K562 (cell line): ENCODE measurements around the gene TTLL9. TPM values are rescaled to one million over a fixed set of nuclear protein-coding genes. Genes with fewer than 3 reads are reported as not detected.

ENCODE experiments used
- BHLHE40 ChIP-seq: IDR thresholded peaks from 2 replicates; pipeline ENCODE4 v1.6.1; 2011; ENCODE audit warnings: low read length, improper control_type of control experiment
- CXXC5 ChIP-seq: fragments of 250-450 bp; sonication (Bioruptor Pico); IDR thresholded peaks from 2 replicates; pipeline ENCODE4 v1.8.0; 2022; ENCODE audit warnings: inconsistent platforms, mild to moderate bottlenecking, moderate library complexity
- HMG20A ChIP-seq: fragments of 450-650 bp; formaldehyde crosslinking; conservative IDR thresholded peaks from 2 replicates; pipeline ENCODE4 v1.4.0; 2020; ENCODE audit warnings: mild to moderate bottlenecking, mixed read lengths
- HNRNPL ChIP-seq: fragments of 200-400 bp; formaldehyde crosslinking; IDR thresholded peaks from 2 replicates; pipeline ENCODE4 v1.6.1; 2017; ENCODE audit warnings: low read depth, mild to moderate bottlenecking, low read length
- LCOR ChIP-seq: sonication (generic); formaldehyde crosslinking; IDR thresholded peaks from 2 replicates; pipeline ENCODE4 v1.8.0; 2022; ENCODE audit warnings: mild to moderate bottlenecking, missing genetic modification reagents
- NCOA6 ChIP-seq: fragments of 450-650 bp; IDR thresholded peaks from 2 replicates; pipeline ENCODE4 v1.6.1; 2017; ENCODE audit warnings: mild to moderate bottlenecking
- PBX2 ChIP-seq, 2 experiments: IDR thresholded peaks in 1 of 2; conservative IDR thresholded peaks in 1 of 2; 2 replicates each; pipeline ENCODE4 v1.6.1; 2016; ENCODE audit warnings: low read depth in 2 of 2, mild to moderate bottlenecking in 1 of 2, missing compliant biosample characterization in 1 of 2, missing genetic modification characterization in 1 of 2, moderate library complexity in 1 of 2
- PRDM10 ChIP-seq: fragments of 450-650 bp; IDR thresholded peaks from 2 replicates; pipeline ENCODE4 v1.6.1; 2018; ENCODE audit not compliant: partially characterized antibody
- SNAPC5 ChIP-seq: fragments of 250-450 bp; sonication (Bioruptor Pico); IDR thresholded peaks from 2 replicates; pipeline ENCODE4 v1.8.0; 2021; ENCODE audit warnings: moderate library complexity, mild to moderate bottlenecking, inconsistent platforms
- TAF1 ChIP-seq: IDR thresholded peaks from 2 replicates; pipeline ENCODE4 v1.6.1; 2011; ENCODE audit warnings: mild to moderate bottlenecking, low read length, moderate library complexity; ENCODE audit not compliant: insufficient read depth, control insufficient read depth, severe bottlenecking; ENCODE audit errors: extremely low read depth
- TCF15 ChIP-seq: fragments of 250-450 bp; sonication (Bioruptor Pico); IDR thresholded peaks from 2 replicates; pipeline ENCODE4 v1.8.0; 2022; ENCODE audit warnings: moderate library complexity, mild to moderate bottlenecking, inconsistent platforms
- TCF3 ChIP-seq: sonication (generic); formaldehyde crosslinking; IDR thresholded peaks from 2 replicates; pipeline ENCODE4 v1.4.0; 2020; ENCODE audit warnings: mild to moderate bottlenecking, missing genetic modification reagents
- ZHX1 ChIP-seq: fragments of 150-350 bp; conservative IDR thresholded peaks from 2 replicates; pipeline ENCODE4 v1.6.1; 2014; ENCODE audit warnings: low read length
- ZNF347 ChIP-seq: fragments of 450-650 bp; formaldehyde crosslinking; IDR thresholded peaks from 2 replicates; pipeline ENCODE4 v1.4.0; 2020; ENCODE audit warnings: low read depth, mild to moderate bottlenecking, moderate library complexity
- ZNF395 ChIP-seq: fragments of 200-800 bp; sonication (Bioruptor generic); IDR thresholded peaks from 2 replicates; pipeline ENCODE4 v1.6.1; 2017; ENCODE audit warnings: missing genetic modification characterization, missing compliant biosample characterization
- polyA plus RNA-seq, 8 experiments: library from polyadenylated mRNA; depleted of rRNA in 4 of 8; stranded (reverse) in 5 of 8; unstranded in 3 of 8; fragments of >200 nt; fragmentation: Nextera tagmentation in 2 of 8; fragmentation: Illumina TruSeq in 1 of 8; extraction: Ambion mirVana in 2 of 8; extraction: Trizol in 1 of 8; gene quantifications; 2 replicates each; pipeline versions ENCODE4 v1.2.1 to v1.2.3, GENCODE V29; 2011 to 2014; ENCODE audit warnings: inconsistent platforms in 1 of 8, missing spikeins in 1 of 8
- total RNA-seq, 7 experiments: library from RNA; depleted of rRNA in 6 of 7; stranded (reverse); fragments of >200 nt in 6 of 7; fragmentation: Illumina TruSeq in 2 of 7; extraction: Trizol in 2 of 7; gene quantifications; 2 replicates each; pipeline versions ENCODE4 v1.2.1 to v1.2.3, GENCODE V29; 2011 to 2021; ENCODE audit warnings: low replicate concordance in 1 of 7

TTLL9 gene
- total and polyA plus RNA-seq, 9 of the 15 experiments (the other 6 are each of a cell fraction or from before 2014, with no cell fraction given), result 0.06 to 0.07 TPM; not detected in 7

GRCh38 chr20:31949877-31950646 is 79.6 kb downstream of the TTLL9 start (continued):
- TF ChIP-seq PRDM10, result peak; percentile 61
- no peak; the same call in 1 of the 2 replicates for TF ChIP-seq LCOR (CRISPR knock-in tag)
- TF ChIP-seq CXXC5 (CRISPR knock-in tag), result peak; percentile 70
- peak; percentile 53 for TF ChIP-seq TAF1
- no peak for TF ChIP-seq HMG20A (CRISPR knock-in tag)
- no peak for TF ChIP-seq PBX2 (CRISPR knock-in tag; IDR thresholded peaks at IDR 0.05; ENCODE audit: low read depth)
- peak; percentile 82 for TF ChIP-seq PBX2 (tag; conservative IDR thresholded peaks at IDR 0.05; ENCODE audit: low read depth)
- no peak for TF ChIP-seq HNRNPL
- TF ChIP-seq TCF3 (CRISPR knock-in tag), result peak; percentile 96
- no peak for TF ChIP-seq TCF15 (CRISPR knock-in tag)
- no peak for TF ChIP-seq ZNF395
- no peak for TF ChIP-seq SNAPC5
- TF ChIP-seq ZNF347 (CRISPR knock-in tag), result no peak
- TF ChIP-seq ZHX1, result no peak
- TF ChIP-seq NCOA6, result no peak
- no peak for TF ChIP-seq BHLHE40
